Measurements from ENCODE around the gene PCNX1.

Gene PCNX1

DNA sequence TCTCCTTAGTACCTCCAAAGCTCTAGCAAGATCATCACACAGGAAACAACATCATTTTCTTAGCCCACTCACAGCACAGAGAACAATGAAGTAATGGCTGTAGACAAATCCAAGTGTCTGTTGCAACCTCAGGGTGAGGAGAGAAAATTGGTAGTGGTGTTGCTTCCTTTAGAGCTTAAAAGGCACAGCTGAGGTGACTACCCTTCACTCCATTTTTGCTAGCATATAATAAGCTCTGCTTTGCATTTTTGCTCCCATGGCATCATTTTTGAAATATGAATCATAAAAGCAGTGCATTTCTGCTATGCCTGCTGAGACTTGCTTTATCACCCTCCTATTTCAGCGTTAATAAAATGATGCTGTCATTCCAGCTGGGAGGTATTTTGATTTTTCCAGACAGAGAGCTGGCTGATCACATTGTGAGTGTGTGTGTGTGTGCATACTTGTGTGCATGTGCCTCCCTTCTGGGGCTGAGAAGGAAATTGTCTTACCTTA is 18.5 kb upstream of the PCNX1 start:
- no peak for DNase-seq (ENCODE audit: low read depth in 2 of 2)

DNA sequence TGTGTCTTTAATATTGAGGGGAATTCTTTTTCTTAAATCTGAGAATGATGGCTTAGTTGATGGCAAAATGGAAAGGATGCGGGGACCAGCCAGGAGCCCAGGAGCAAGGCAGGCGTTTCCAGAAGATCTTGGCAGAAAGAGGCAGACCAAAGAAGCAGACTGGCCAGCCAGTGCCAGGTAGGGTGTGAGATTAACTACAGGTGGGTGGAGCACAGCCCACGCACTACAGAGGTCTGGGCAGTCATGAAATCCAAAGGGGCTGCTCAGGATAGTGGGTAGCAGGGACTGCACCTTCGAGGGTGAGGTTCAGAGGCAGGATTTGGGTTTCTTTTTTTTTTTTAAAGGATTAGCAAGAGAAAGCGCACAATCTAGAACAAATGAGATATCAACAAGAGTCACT is 17.7 kb upstream of the PCNX1 start:
- DNase-seq (ENCODE audit: low read depth in 2 of 2) = no peak

DNA sequence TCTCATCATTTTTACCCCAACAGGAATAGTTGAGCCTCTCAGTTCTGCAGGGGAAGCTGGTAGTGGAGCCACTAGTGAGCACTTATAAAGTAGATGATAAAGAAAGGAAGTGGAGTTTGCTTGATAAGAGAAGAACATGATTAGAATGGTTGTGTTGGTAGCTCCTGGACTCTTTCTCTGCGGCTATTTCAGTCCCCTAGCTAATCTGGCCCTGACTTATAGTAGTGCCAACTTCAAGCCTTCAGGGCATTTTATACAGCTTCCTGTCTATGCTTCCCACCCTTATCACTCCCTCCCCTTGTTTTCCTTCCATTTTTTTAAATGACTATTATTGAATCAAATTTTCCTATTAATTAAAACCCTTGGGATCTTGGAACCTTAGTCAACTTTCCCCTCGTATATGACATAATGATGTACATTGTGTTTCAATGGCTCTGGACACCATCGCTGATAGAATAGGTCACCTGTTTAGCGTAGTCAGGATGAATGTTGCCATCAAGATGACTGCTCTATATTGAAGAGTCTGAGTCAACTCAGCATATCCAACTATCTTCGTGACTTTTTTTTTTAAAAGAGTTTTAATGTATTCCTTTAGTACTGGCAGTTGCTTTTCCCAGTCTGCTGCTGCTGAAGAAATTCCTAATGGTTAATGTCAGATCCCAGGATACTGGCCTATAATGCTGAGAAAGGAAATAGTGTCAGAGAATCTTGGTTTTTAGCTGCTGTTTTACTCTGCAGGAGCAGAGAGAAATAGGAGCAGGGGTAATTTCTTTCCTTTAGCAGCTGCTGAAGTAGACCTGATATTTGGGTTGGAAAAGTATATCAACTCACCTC is 16.2 kb upstream of the PCNX1 start:
- DNase-seq (ENCODE audit: low read depth in 2 of 2) = no peak

DNA sequence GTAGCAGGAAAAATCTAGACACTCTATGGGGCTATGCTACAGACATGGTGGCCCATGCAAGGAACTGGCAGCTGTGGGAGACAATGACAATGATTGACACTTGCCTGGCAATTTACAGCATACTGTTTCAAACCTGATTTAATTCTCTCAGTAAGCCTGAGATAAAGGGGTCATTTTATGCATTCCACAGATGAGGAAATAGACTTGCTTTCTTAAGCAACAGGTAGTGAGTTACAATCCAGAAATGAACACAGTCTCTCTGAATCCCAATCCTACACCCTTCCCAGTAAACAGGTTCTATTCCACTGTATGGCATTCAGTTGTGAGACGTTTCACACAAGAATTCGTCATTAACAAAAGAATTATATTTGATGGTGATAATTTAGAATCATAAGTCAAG is 15.5 kb upstream of the PCNX1 start:
- no peak for DNase-seq (ENCODE audit: low read depth in 2 of 2)

DNA sequence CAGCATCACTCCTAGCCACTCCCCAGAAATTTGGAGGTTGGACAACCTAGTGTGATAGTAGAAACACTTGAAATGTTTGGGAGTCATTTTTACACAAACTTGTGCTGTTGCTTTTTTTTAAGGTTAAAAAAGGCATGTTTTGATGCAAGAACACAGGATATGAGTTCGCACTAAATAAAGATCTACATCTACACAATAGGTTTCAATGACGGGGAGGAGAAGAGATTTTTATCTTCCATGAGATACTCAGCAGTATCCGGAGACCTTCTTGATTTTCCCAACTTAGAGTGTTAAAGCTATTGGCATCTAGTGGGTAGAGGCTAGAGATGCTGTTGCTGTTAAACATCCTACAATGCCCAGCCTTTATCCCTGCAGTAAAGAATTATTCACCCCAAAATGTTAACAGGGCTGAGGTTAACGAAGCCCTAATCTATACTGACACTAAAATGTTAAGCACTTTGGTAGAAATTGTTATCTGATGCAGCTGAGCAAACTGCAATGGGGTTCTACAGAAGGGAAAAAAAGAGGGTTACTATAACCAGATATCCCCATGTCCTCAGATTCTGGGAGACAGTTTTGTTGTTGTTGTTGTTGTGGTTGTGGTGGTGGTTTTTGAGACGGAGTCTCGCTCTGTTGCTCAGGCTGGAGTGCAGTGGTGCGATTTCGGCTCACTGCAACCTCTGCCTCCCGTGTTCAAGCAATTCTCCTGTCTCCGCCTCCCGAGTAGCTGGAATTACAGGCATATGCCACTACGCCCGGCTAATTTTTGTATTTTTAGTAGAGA is 14.0 kb upstream of the PCNX1 start:
- DNase-seq (ENCODE audit: low read depth in 2 of 2) = no peak

DNA sequence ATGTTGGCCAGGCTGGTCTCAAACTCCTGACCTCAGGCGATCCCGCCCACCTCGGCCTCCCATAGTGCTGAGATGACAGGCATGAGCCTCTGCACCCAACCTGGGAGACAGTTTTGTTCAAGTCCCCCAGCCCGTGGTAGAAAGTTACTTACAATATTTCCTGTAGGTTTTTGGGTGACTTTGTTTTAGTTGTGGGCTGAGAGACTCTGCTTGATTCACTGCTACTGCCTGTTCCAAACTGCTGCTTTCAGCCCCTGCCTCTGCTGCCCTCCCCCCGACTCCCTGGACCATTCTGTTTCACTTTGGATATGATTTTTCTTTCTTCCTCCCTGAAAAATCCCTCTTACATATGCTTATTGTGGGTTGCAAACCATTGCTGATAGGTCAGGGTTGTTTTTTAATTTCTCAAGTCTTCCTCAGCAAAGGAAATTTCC is 13.4 kb upstream of the PCNX1 start:
- no peak for DNase-seq (ENCODE audit: low read depth in 2 of 2)

DNA sequence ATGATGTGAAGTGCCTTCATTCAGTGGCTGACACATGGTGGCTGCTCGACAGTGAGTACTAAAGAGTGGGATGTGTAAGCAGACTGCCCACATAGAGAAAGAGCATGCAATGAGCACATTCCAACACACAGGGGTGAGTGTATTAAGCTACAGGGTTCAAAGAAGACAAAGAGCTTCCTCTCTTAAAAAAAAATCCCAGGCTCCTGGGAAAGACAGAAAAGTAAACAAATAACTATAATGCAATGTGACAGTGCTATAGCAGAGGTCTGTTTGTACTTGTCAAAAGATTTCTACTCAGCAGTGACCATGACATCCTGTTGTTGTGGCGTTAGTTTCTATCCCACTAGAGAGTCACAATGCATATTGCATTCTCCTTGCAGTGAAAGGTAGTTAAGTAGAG is 12.4 kb upstream of the PCNX1 start:
- no peak for DNase-seq (ENCODE audit: low read depth in 2 of 2)

DNA sequence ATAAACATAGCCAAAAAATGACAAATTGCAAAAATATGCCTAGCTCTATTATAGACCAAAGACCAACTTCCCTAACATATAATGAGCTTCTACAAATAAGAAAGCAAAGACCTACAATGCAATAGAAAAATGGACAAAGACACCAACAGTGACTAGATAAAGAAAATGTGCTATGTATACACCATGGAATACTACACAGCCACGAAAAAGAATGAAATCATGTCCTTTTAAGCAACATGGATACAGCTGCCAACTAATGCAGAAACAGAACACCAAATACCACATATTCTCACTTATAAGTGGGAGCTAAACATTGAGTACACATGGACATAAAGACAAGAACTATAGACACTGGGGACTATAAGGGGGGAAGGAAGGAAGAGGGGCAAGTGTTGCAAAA is 10.9 kb upstream of the PCNX1 start:
- no peak for DNase-seq (ENCODE audit: low read depth in 2 of 2)

DNA sequence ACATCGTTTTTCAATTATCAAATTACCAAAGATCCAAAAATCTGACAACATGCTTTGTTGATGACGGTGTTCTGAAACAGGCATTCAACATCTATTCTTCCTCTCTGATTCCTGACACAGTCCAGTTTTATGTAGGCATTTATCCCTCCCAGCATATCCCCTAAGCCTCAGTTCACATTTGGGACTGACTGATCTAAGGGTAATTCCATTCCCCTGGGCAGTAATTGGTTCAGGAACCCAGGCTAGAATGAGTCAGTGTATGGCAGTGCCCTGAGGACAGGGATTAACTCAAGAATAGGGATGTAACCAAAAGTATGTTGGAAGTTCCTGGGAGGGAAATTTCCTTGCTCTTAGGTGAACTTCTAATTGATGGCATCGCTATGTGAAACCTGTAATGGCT is 10.3 kb upstream of the PCNX1 start:
- no peak for DNase-seq (ENCODE audit: low read depth in 2 of 2)

DNA sequence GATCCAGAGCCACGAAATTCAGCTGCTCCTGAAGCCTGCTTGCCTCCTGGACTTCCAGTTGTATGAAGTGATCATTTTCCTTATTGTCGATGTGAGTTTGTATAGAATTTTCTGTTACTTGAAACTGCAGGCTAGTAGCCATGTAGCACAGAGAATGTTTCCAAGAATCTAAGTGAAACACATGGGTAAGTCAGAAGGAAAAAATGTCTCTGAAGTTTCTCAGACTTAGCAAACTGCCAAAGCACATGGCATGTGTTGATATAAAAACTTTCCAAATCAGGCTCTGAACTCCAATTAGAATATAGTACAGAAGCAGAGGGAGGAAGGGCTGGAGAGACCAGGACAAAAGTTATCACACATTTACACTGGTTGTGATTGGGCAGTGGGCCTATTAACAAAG is 9.8 kb upstream of the PCNX1 start:
- DNase-seq (ENCODE audit: low read depth in 2 of 2) = no peak

DNA sequence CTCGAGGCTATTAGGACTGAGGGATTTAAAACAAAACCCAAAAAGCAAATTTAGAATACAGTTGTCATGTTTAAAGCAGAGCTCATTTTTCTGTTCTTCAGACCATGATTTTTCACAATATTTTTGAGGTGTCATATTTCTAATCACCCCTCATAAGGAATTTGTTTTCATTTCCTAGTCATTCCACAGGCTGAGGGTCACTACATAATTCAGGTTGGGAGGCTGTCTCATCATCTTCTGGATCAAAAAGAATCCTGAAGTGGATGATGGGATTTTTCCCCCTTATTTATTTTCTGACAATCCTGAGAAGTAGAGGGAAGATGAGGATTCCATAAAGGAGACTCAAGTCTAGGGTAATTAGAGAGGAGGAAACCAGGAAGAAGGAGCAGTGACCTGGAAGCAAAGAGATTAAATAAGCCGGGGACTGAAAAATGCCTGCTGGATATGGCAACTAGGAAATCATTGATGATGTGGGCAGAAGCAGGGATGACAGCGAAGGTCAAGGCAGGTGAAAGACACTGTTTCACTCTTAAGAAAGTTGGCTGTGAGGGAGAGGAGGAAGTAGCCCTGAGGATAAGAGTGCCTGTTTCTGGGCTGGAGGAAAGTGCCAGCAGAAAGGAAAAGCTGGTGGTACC is 9.0 kb upstream of the PCNX1 start:
- no peak for DNase-seq (ENCODE audit: low read depth in 2 of 2)

DNA sequence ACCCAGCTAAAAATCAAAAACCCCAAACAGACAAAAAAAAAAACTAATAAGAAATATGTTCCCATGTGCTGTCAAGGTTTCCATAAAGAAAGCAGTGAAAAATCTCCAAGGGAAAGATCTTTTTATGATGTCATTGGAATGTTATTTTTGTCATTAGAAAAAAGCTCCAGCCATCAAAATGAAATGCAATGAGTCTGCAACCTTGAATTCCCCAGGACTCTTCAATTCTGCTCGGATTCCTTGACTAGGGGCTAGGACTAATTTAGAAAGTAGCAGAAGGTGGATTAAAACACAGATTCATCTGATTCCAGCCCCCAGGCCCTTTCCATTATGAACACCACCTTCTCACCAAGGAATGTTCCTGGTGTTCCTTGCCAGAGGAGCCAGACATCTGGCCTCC is 6.0 kb upstream of the PCNX1 start:
- no peak for DNase-seq (ENCODE audit: low read depth in 2 of 2)

DNA sequence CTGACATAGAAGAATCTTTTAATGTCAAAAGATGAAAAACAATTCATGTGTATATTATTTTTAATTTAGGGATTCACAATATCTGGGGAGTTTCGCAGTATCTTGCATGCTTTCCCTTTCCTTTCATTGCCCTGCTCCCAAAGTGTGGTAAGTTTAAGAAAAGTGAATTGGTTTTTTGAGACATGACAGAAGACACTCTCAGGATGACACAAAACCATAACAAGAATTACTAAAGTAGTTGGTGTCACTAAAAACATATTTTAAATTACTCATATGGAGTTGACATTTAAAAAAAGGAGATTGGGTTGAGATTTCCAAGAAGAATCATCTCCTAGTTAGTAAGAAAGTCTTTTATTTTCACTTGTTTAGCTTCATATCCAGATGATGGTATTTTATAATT is 5.1 kb upstream of the PCNX1 start:
- DNase-seq (ENCODE audit: low read depth in 2 of 2) = no peak

DNA sequence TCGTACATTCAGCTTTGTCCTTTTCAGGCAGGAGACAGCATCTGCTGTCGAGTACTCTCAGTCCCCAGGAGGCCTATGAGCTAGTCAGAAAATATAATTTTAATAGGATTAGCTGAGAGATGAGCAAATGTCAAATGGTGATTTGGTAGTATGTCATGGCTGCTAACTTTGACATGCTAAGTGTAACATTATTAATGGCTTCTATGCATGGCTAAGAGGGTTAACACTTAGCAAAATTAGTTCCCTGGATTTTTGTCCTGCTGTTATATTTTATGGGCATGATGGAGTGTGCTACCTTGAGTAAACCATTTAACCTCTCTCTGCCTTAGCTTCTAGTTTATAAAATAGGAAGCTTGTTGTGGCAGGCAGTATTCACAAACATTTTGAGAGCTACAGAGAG is 2.9 kb upstream of the PCNX1 start:
- DNase-seq (ENCODE audit: low read depth in 2 of 2) = no peak

DNA sequence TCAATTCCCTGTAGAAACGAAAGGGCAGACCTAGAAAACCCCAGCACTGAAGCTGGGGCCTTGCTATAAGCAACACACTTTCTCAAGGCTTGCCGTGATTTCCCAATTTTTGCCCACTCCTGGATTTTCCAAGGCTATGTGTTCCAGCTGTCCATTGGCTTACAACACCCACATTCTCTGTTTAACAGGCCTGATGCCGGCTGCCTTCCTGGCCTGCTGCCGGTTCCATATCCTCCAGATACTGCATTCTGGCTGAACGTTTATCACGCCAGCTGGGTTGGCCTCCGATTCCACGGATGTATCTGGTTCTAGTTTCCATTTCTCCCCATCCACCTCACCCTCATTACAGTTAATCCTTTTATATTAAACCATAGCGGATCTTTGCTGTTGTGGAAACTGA is 2.0 kb upstream of the PCNX1 start:
- DNase-seq (ENCODE audit: low read depth in 2 of 2) = no peak

DNA sequence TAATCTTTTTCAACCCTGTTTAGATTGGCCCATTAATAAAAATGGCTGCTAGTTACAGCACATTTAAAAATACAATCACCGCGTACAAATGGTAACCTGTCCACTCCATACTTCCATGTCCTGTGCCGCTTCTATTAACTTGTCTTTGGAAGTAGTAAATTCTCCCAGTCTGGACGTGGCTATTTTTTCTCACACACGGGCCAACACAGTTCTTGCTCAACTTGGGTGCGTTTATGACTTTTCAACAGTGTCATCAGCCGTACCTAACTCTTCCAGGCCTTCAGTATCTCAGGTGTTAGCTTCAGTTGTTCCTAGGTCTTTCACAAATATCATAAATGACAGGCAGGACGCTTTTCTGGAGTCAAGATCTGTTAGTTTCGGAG is 475 bp upstream of the PCNX1 start:
- no peak for DNase-seq (ENCODE audit: low read depth in 2 of 2)

DNA sequence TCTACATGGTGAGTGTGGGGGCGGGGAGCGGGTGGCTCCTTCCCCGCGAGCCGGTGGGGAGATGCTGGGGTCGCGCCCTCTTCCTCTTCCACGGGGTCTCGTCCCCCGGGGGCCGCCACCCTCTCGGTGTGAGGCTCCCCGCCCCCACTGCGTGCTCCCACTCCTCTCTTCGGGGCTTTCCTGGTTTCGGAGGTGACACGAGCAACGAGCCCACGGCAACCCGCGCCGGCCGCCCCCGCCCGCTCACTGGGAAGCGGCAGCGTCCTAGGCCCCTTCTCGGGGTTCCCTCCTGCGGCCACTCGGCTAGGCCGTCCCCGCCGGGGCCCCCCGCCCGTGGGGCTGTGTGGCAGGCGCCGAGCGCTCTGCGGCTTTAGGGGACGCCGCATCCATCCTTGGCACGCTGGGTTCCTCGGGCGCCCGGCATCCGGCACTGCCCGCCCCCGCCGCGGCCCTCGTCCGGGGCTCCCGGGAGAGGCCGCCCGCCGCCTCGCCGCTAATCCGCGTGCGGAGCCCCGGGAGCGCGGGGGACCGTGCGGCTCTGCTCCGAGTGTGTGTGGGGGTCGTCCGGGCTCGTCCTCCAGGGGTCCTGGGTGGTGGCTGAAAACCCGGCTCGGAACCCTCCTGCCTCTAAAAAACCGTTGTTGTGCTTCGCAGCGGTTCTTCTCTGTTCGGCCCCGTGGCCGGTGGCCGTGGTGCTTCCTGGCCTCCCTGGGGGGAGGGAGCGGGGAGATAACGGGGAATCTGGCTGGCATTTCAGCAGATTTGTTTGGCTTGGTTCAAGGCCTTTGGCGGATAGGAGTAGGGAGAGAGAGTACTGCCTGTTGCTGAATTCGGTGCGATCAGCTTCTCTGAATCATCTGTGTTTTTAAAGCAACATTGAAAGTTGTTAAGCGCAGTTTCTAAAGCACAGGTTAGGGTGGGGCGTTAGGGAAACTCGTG is 1.0 kb downstream of the PCNX1 start:
- peak; percentile 46 to 63 for DNase-seq (ENCODE audit: low read depth in 2 of 2)

DNA sequence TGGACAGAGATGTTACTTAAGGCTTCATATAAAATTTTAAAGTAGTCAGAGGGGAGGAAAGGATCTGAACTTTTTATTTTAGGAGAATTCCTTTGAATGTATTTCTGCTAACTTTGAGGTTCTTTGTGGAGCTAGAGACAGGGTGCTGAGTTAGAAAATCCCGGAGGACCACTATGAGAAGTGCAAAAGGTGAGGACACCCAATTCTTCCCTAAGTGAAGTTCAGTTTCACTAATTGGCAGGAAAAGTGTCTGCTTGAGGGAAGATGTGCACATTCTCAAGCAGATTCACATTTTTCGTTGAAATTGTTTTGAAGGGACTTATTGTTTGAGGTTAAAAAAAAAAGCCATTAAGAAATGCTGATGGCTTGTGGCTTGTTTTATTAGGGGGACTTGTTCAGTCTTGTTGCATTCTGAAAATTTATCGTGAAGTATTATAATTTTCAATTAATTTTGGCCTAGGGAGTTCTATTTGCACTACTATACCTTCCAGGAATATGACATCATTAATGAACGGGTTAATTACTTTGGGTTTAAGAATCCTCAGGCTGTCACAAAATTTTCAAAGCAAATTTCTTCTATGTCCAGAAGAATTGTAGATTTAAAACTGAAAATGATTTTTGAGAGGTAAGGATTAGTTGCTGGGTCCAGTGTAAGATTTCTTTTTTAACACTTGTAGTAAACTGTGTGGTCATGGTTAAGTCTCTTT is 1.8 kb downstream of the PCNX1 start:
- no peak for DNase-seq (ENCODE audit: low read depth in 2 of 2)

DNA sequence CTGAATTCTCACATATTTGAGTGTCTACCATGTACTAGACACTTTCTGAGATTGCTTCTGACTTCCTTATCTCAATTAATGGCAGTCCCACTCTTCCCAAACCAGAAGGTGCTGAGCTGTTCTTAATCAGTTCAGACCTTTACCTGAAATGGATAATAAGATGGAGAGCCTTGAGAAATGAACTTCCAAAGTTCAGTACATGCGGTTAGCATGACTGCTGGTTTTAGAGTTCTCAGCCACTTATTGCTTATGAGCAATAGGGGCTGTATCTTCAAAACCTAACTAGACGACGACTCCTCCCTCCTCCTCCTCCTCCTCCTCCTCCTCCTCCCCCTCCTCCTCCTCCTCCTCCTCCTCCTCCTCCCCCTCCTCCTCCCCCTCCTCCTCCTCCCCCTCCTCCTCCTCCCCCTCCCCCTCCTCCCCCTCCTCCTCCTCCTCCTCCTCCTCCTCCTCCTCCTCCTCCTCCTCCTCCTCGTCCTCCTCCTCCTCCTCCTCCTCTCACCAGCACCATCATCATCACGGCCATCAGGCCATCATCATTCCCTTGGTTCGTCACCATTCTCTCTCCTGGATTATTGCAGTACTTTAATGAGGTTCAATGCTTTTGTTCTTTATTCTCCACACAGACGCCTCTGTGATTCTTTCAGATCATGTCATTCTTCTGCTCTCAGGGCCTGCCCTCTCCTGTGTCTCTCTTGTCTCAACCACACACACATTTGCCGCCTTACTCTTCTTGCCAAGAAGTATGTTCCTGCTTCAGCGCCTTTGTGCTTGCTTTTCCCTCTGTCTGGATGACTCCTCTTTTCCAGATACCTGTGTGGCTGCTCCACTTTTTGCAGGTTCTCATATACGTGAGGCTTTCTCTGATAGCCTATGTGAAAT is 2.7 kb downstream of the PCNX1 start:
- no peak for DNase-seq (ENCODE audit: low read depth in 2 of 2)

DNA sequence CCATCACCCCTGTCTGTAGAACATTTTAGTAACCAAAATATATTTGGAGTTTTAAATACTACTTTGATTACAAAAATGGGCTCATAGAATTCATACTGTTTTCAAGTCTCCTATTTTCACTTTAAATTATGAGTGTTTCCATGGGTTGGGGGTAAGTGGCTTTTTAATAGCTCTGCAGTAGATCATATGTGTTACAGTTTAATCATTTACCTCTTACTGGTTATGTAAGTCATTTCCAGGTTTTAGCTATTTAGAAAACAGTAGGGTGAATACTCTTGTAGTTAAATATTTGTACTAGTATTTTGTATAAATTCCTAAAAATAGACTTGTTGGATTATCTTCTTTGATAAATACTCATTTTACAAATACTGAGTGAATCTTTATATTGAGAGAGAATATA is 8.2 kb downstream of the PCNX1 start:
- DNase-seq (ENCODE audit: low read depth in 2 of 2) = no peak

Data from stimulated activated CD8-positive, alpha-beta memory T cell treated with anti-CD3 and anti-CD28 coated beads, Interleukin-7, amount 100 ng/mL, for 4 hours (primary cell).